ENCODE results near the gene PHACTR3.

The PHACTR3 gene

GRCh38 chr20:59708326-59708725 lies 104.0 kb downstream of the PHACTR3 start:
- DNase-seq, result no peak

DNA sequence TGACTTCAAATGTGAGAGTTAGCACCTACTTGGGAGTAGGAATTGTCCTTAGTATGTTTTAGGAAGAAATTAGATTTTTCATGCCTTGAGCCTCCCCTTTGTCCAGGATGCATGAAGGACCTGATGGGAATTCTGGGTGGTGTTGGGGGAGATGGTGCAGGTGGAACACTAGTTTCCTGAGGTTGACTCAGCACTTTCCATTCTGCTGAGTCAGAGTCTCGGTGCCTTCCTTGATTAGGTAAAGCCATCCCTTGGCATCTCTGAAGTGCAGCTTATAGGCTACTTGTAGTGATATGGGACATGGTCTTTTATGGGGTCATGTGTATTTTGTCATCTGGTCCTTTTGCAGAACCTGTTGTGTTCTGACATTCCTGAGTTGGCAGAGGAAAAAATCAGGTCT lies 105.3 kb downstream of the PHACTR3 start:
- no peak for DNase-seq

- DNase-seq, result no peak
Measured at GRCh38 chr20:59718071-59718470, 113.7 kb downstream of the PHACTR3 start.

DNA sequence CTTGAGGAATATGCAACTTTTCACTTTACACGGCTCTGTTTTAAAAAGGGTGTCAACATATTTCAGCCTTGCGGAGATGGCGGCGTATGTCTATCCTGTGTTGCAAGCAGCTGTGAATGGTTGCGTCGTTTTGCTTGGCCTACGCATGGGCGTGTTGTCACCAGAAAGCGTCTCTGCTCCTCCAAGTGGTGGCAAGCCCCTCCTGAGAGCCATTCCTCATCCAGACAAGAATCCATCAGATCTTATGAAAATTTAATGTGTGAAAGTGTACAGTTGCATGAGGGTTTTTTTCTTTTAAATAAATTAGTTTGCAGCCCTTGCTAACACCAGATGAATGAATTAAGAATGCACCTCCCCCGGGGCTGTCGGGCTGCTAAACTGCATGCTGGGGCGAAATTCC lies 114.4 kb downstream of the PHACTR3 start:
- no peak for DNase-seq

DNA sequence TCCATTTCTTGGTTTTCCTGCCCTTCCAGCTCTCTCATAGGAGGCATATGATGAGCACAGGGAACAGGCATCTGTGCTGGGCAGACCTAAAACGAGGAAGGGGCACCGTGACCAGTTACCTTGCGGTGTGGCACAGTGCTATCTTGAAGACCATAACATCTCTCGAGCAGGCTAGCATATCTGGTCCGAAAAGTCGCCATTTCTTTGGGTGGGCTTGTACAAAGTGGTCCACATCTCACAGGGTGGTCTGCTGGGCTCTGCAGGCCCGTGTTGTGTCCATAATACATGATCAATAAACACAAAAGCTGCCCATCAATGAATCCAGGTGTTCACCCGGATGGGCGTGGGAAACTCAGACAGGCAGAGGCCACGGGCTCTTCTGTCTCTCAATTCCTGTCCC lies 115.7 kb downstream of the PHACTR3 start:
- DNase-seq, result no peak

GRCh38 chr20:59721386-59721785 lies 117.0 kb downstream of the PHACTR3 start:
- no peak for DNase-seq

DNA sequence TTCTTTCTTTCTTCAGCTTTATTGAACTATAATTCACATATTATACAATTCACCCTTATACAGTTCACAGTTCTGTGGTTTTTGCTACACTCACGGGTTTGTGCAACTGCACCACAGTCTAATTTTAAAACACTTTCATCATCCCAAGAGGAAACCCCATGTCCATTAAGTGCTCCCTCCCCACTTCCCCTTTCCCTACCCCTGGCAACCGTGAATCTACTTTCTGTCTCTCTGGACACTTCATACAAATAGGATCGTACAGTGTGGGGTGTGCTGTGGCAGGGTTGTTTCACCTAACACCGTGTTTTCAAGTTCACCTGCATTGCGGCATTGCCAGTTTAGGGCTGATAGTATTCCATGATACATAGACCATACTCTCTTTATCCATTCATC lies 118.8 kb downstream of the PHACTR3 start:
- DNase-seq, result no peak

- DNase-seq, result peak; percentile 6
Measured at GRCh38 chr20:59723607-59724456, 119.5 kb downstream of the PHACTR3 start.

DNA sequence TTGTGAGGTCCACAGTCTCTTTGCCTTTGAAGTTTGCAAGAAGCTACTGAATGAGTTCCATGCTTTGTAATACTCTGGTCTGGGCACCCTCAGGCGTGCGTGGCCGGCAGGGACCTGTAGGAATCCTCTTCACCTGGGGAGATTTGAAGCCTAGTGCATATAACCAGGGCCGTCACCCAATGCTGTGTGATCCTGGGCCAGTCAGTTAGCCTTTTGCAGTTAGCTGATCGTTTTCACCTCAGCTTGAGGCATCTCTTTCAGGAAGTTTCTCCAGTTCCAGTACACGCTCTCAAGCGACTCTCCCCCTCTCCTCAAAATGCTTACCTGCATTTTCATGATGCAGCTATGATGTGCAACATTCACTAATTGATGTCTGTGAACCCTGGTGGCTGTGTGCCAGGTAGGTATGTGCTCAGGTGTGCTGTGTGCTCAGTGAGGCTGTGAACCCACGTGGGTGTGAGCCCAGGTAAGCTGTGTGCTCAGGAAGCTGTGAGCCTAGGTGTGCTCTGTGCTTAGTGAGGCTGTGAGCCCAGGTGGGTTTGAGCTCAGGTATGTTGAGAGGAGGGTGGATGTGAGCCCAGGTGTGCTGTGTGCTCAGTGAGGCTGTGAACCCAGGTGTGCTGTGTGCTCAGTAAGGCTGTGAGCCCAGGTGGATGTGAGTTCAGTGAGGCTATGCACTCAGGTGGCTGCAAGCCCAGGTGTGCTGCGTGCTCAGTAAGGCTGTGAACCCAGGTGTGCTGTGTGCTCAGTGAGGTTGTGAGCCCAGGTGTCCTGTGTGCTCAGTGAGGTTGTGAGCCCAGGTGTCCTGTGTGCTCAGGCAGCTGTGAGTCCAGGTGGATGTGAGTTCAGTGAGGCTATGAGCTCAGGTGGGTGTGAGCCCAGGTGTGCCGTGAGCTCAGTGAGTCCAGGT lies 120.4 kb downstream of the PHACTR3 start:
- DNase-seq, result no peak

DNA sequence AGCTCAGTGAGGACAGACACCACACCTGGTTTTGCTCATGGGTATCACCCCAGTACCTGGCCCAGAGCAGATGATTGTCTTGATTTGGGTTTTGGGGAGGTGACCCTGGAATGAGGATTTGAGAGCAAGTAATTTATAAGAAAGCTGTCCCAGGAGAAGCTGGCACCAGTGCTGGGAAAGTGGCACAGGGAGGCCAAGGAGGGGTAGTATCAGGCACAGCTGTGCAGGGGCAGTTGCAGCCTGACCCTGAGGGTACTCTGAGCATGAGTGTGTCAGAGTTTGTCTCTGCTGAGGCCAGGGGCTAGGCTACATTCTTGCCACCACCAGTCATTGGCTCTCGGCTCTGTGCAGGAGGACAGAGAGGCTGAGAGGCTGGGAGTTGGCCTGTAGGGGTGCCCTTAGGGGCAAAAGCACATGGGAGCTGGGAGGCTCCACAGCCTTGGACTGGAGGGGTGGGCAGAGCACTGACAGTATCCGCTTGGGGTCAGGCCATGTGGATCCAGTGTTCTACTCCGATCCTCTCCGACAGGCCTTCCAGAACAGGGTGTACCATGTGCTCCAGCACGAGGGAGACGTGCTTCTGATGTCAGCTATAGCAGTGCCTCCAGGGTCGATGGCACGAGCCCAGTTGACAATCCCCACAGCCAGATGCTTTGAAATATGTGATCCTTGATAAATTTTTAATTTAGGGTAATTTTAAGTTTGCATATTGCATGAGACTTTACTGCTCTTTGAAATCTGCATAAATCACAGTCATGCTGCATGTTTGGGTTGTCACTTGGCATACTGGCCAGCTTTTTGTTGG lies 121.3 kb downstream of the PHACTR3 start:
- DNase-seq, result no peak

GRCh38 chr20:59726281-59726595 lies 121.9 kb downstream of the PHACTR3 start:
- no peak for DNase-seq

DNA sequence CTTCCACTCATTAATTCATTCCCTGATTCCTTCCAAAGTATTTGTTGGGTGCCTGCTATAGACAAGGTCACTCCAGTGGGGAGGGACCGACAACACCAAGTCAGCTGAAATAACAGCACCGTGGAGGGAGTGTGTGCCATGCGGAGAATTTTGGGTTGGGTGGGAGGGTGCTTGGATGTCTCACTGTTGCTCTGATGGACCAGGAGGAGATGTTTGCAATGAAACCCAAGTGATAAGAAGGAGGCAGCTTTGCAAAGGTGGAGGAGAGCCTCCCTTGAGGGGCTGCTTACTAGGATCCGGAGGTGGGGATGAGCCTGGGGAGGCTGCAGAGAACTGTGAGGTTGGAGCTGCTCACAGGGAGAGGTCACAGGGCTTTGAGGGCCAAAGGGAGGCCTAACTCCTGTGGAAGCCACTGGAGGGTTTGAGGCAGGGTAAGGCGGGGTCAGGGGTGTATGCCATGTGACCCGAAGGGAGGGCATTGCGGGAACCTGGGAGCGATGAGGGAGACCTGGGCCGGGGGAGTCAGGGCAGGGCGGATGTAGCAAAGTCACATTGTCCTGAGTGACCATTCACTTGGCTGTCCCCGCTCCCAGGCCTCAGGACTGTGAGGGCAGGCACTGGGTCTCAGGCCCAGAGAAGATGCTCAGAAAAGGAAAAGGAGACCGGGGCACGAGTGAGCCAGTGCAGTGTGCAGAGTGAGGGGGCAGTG lies 124.5 kb downstream of the PHACTR3 start:
- DNase-seq, result no peak

GRCh38 chr20:59729506-59729905 lies 125.2 kb downstream of the PHACTR3 start:
- DNase-seq, result no peak

GRCh38 chr20:59730722-59731121 lies 126.4 kb downstream of the PHACTR3 start:
- DNase-seq, result no peak

DNA sequence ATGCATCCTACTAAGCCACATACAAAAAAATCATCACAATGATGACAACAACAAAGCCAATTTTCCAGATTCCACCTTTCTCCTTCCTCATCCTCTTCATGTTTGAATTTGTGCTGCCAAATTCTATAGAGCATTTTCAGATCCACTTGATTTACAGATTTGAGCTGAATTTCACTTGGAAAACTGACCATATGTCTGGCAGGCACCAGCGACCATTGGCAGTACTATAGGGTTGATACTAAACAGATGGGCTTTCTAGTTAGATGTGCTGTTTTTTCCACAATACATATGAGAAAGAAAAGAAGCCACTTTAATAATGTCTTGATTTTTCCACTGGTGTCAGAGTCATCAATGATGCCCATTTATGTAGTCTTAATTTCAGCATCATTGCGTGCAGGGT lies 127.0 kb downstream of the PHACTR3 start:
- no peak for DNase-seq

GRCh38 chr20:59733351-59733750 lies 129.0 kb downstream of the PHACTR3 start:
- DNase-seq, result no peak

DNA sequence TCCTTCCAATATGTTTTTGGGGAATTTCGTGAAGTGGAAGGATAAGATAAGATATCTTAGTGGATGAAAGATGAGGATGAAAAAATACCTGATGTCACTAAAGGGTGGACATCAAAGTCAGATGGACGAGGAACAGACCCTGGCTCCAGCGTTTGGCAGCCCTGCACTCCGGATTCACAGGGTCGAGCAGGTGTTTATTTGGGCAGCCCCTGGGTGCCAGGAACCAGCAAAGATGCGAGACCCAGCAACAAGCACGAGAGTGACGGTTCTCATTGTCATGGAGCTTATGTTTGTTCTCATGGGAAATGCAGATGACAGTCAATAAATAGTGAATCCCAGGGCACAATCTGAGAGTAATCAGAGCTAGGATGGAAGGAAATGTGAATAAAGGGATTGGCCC lies 131.1 kb downstream of the PHACTR3 start:
- no peak for DNase-seq

GRCh38 chr20:59735917-59736316 lies 131.6 kb downstream of the PHACTR3 start:
- DNase-seq, result no peak

- no peak for DNase-seq
Measured at GRCh38 chr20:59736366-59736765, 132.0 kb downstream of the PHACTR3 start.

DNA sequence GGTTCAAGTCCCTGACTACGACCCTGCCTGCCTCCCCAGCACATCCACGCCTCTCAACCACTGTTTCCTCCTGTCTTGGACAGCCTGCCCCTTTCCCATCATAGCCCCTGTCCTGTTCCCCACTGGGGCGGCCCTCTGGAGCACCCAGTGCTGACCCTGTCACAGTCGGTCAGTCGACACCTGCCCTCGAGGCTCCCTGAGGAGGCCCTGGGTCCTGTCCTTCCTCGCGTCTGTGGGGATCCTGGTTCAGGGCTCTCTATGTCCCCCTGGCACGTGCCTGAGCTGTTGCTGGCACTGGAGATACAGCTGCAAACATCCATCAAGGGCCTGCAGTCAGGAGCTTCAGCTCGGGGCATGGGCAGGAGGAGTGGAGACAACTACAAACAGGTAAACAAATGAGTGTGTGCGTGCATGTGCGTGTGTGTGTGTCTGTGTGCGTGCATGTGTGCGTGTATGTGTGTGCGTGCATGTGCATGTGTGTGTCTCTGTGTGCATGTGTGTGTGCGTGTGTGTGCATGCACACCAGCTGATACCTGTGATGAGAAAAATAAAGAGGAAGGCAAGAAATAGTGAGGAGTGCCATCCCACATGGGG lies 132.8 kb downstream of the PHACTR3 start:
- DNase-seq, result no peak

DNA sequence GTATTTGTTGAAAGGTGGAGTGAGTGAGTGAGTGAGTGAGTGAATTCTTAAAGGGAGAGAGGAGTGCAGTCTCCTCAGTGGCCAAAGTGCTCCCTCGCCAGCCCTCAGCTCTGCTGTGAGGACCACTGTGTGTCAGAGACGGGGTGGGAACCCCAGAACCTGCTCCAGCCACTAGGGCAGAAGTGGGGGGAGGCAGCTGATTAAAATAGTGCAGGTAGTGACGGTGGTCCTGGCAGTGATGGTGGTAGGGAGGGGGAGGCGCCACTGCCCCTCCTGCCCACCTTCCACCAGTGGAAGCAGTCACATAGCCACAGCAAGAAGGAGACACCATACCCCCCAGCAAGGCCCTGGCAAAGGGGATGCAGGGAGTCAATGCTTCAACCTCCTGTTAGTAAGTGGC lies 133.5 kb downstream of the PHACTR3 start:
- DNase-seq, result no peak

- DNase-seq, result no peak
Measured at GRCh38 chr20:59738851-59739250, 134.5 kb downstream of the PHACTR3 start.

All from NCI-H2107 (cell line).